Measurements from ENCODE around the gene MSH3.
"Not testable (repeated sequence)": the region's sequence is repeated elsewhere in the genome, so short reads cannot be mapped to it uniquely, and the experiment has no call there.

DNA sequence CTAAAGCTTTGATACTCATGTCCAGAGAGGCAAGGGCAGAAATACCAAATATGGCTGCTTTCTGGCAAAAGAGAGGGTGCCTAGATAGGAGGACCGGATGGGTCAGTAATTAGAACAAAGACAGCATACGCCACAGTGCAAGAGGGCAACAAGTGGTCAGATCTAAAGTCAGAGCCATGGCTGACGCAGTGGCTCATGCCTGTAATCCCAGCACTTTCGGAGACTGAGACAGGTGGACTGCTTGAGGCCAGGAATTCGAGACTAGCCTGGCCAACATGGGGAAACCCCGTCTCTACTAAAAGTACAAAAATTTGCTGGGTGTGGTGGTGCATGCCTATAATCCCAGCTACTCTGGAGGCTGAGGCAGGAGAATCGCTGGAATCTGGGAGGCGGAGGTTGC, 129.3 kb downstream of the MSH3 start:
- TF ChIP-seq CTCF, POLR2A (IDR thresholded peaks at IDR 0.05): not testable (repeated sequence)

All from suprapubic skin (tissue), 3 donors.